Measurements from ENCODE around the gene ETV2. TPM values are rescaled to one million over a fixed set of nuclear protein-coding genes. Genes with fewer than 3 reads are reported as not detected.

ETV2 gene
- polyA plus RNA-seq, 1 donor, result 1.5 TPM

DNA sequence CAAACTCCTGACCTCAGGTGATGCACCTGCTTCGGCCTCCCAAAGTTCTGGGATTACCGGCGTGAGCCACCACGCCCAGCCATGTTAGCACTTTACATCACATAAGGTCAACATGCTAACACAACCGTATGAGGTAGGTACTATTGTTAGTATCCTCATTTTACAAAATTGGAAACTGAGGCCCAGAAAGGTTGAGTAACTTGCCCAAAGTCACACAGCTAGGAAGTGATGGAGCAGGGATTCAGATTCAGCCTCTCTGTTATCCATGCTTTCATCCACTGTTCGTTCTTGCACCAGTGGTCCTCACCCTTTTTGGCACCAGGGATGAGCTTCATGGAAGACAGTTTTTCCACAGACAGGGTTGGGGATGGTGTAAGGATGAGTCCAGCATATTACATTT is 15.2 kb downstream of the ETV2 start:
- Histone ChIP-seq H3K27me3 (ENCODE audit: control insufficient read depth, insufficient read depth, low read length) (no peaks in the 10 kb centered on the region), H3K36me3 (ENCODE audit: control insufficient read depth, insufficient read depth, low read length) (peaks cover 47% of the 10 kb centered on the region), H3K9me3 (ENCODE audit: control insufficient read depth, low read depth, low read length) (no peaks in the 10 kb centered on the region), H3K27ac (ENCODE audit: low read length) (no peak overlapping the region), H3K4me1 (ENCODE audit: control insufficient read depth, insufficient read depth, low read length) (no peaks in the 10 kb centered on the region), H3K4me3 (ENCODE audit: low read length) (no peak overlapping the region)
- no peak for DNase-seq
- no CpG with 5 or more reads among the region's 6 CpGs for WGBS (ENCODE audit: insufficient coverage, low lambda C conversion rate)

- Histone ChIP-seq H3K27me3 (ENCODE audit: control insufficient read depth, insufficient read depth, low read length) (no peaks in the 10 kb centered on the region), H3K27ac (ENCODE audit: low read length) (no peak overlapping the region), H3K36me3 (ENCODE audit: control insufficient read depth, insufficient read depth, low read length) (peaks cover 42% of the 10 kb centered on the region), H3K4me3 (ENCODE audit: low read length) (no peak overlapping the region), H3K4me1 (ENCODE audit: control insufficient read depth, insufficient read depth, low read length) (no peaks in the 10 kb centered on the region), H3K9me3 (ENCODE audit: control insufficient read depth, low read depth, low read length) (no peaks in the 10 kb centered on the region)
- DNase-seq, result no peak
- no CpG with 5 or more reads among the region's 15 CpGs for WGBS (ENCODE audit: insufficient coverage, low lambda C conversion rate)
Measured at GRCh38 chr19:35657904-35658700, 16.6 kb downstream of the ETV2 start.

GRCh38 chr19:35661995-35662340 is 20.4 kb downstream of the ETV2 start:
- Histone ChIP-seq H3K36me3 (ENCODE audit: control insufficient read depth, insufficient read depth, low read length) (peaks cover 23% of the 10 kb centered on the region), H3K4me1 (ENCODE audit: control insufficient read depth, insufficient read depth, low read length) (no peaks in the 10 kb centered on the region), H3K4me3 (ENCODE audit: low read length) (no peak overlapping the region), H3K27me3 (ENCODE audit: control insufficient read depth, insufficient read depth, low read length) (no peaks in the 10 kb centered on the region), H3K9me3 (ENCODE audit: control insufficient read depth, low read depth, low read length) (no peaks in the 10 kb centered on the region), H3K27ac (ENCODE audit: low read length) (no peak overlapping the region)
- WGBS (ENCODE audit: insufficient coverage, low lambda C conversion rate), result no CpG with 5 or more reads among the region's 6 CpGs
- DNase-seq, result no peak

DNA sequence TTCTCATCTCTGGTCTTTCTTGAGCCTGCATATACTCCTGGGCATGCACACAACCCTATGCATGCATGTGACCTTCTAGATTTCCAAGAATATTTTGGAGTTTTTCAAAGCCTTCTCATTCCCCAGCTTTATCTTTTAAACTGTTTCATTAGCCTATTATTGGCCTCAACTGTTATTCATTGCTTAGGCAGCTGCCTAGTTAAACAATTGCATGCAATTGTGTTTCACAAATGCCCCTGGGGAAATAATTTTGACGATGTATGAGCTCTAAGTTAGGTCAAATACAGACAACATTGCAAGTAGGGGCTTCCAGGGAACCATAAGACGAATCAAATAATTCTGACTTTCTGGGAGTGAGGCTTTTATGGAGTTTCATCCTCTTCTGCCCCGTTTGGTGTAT is 22.4 kb downstream of the ETV2 start:
- no peaks in the 10 kb centered on the region for H3K27me3 ChIP-seq (ENCODE audit: control insufficient read depth, insufficient read depth, low read length)
- WGBS (ENCODE audit: insufficient coverage, low lambda C conversion rate), result 100% methylated on average over 1 of the region's 3 CpGs
- H3K36me3 ChIP-seq (ENCODE audit: control insufficient read depth, insufficient read depth, low read length), result peaks cover 7% of the 10 kb centered on the region
- H3K4me1 ChIP-seq (ENCODE audit: control insufficient read depth, insufficient read depth, low read length), result no peaks in the 10 kb centered on the region
- no peak overlapping the region for H3K4me3 ChIP-seq (ENCODE audit: low read length)
- no peak overlapping the region for H3K27ac ChIP-seq (ENCODE audit: low read length)
- no peaks in the 10 kb centered on the region for H3K9me3 ChIP-seq (ENCODE audit: control insufficient read depth, low read depth, low read length)
- no peak for DNase-seq

- no peaks in the 10 kb centered on the region for H3K27me3 ChIP-seq (ENCODE audit: control insufficient read depth, insufficient read depth, low read length)
- WGBS (ENCODE audit: insufficient coverage, low lambda C conversion rate), result 100% methylated on average over 3 of the region's 24 CpGs
- H3K27ac ChIP-seq (ENCODE audit: low read length), result no peak overlapping the region
- H3K4me3 ChIP-seq (ENCODE audit: low read length), result no peak overlapping the region
- H3K4me1 ChIP-seq (ENCODE audit: control insufficient read depth, insufficient read depth, low read length), result peaks cover 4% of the 10 kb centered on the region
- no peaks in the 10 kb centered on the region for H3K9me3 ChIP-seq (ENCODE audit: control insufficient read depth, low read depth, low read length)
- peaks cover 4% of the 10 kb centered on the region for H3K36me3 ChIP-seq (ENCODE audit: control insufficient read depth, insufficient read depth, low read length)
- no peak for DNase-seq
Measured at GRCh38 chr19:35665157-35665556, 23.6 kb downstream of the ETV2 start.

DNA sequence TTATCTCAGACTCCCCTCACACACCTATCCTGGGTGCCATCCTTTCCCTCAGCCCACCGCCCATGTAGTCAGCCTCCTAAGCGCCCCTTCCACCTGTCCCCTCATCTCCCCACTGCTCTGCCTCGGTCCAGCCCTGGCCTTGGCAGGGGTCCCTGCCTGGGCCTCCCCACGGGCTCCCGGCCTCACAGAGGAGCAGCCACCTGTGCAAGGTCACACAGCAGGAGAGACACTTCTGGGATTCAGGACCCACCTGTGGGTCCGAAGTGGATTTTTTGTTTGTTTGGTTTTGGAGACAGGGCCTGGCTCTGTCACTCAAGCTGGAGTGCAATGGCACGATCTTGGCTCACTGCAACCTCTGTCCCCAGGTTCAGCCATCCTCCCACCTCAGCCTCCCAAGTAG is 24.1 kb downstream of the ETV2 start:
- Histone ChIP-seq H3K36me3 (ENCODE audit: control insufficient read depth, insufficient read depth, low read length) (peaks cover 4% of the 10 kb centered on the region), H3K4me1 (ENCODE audit: control insufficient read depth, insufficient read depth, low read length) (peaks cover 4% of the 10 kb centered on the region), H3K27me3 (ENCODE audit: control insufficient read depth, insufficient read depth, low read length) (no peaks in the 10 kb centered on the region), H3K4me3 (ENCODE audit: low read length) (no peak overlapping the region), H3K27ac (ENCODE audit: low read length) (no peak overlapping the region), H3K9me3 (ENCODE audit: control insufficient read depth, low read depth, low read length) (no peaks in the 10 kb centered on the region)
- WGBS (ENCODE audit: insufficient coverage, low lambda C conversion rate), result no CpG with 5 or more reads among the region's 7 CpGs
- no peak for DNase-seq

DNA sequence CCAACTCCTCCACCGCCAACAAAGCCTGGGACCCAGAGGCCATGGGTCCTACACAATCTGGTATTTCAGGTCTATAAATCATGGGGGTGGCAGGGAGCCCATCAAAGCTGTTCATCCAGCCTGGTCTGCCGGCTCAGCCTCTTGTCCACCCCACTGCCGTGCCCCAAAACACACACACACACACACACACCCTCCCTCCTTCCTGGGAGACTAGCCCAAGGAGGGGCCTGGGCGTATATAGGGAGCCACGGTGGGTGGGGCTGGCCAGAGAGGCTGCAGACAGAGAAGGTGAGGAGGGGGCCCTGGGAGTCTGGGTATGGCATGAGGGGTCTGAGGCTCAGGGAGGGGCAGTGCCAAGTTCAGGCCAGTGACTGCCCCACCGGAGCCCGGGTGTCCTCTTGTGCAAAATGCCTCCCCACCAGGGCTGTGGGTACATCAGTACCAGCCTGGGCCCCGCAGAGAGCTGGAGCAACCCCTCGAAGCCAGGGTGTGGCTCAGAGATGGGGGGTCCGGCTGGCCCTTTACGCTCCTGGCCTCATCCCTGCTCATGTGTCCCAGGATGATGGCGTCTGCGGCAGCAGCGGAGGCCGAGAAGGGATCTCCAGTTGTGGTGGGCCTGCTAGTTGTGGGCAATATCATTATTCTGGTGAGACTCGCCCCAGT is 24.8 kb downstream of the ETV2 start, which contains the start of gene UPK1A:
Gene UPK1A, plus strand, starts transcription at position 267 of the 663 bp plus-strand sequence. Its CDS starts 296 bp downstream, at position 563.
- Histone ChIP-seq H3K4me1 (ENCODE audit: control insufficient read depth, insufficient read depth, low read length) (peaks cover 4% of the 10 kb centered on the region), H3K9me3 (ENCODE audit: control insufficient read depth, low read depth, low read length) (no peaks in the 10 kb centered on the region), H3K27ac (ENCODE audit: low read length) (no peak within 1 kb of the TSS), H3K36me3 (ENCODE audit: control insufficient read depth, insufficient read depth, low read length) (peaks cover 4% of the 10 kb centered on the region), H3K27me3 (ENCODE audit: control insufficient read depth, insufficient read depth, low read length) (no peaks in the 10 kb centered on the region), H3K4me3 (ENCODE audit: low read length) (no peak within 1 kb of the TSS)
- DNase-seq, result no peak
- WGBS (ENCODE audit: insufficient coverage, low lambda C conversion rate), result no CpG with 5 or more reads among the region's 16 CpGs

GRCh38 chr19:35669566-35669965 is 28.0 kb downstream of the ETV2 start:
- no CpG with 5 or more reads among the region's 6 CpGs for WGBS (ENCODE audit: insufficient coverage, low lambda C conversion rate)
- Histone ChIP-seq H3K9me3 (ENCODE audit: control insufficient read depth, low read depth, low read length) (peaks cover 6% of the 10 kb centered on the region), H3K27ac (ENCODE audit: low read length) (no peak overlapping the region), H3K4me3 (ENCODE audit: low read length) (no peak overlapping the region), H3K36me3 (ENCODE audit: control insufficient read depth, insufficient read depth, low read length) (no peaks in the 10 kb centered on the region), H3K4me1 (ENCODE audit: control insufficient read depth, insufficient read depth, low read length) (peaks cover 7% of the 10 kb centered on the region), H3K27me3 (ENCODE audit: control insufficient read depth, insufficient read depth, low read length) (peaks cover 25% of the 10 kb centered on the region)
- no peak for DNase-seq

DNA sequence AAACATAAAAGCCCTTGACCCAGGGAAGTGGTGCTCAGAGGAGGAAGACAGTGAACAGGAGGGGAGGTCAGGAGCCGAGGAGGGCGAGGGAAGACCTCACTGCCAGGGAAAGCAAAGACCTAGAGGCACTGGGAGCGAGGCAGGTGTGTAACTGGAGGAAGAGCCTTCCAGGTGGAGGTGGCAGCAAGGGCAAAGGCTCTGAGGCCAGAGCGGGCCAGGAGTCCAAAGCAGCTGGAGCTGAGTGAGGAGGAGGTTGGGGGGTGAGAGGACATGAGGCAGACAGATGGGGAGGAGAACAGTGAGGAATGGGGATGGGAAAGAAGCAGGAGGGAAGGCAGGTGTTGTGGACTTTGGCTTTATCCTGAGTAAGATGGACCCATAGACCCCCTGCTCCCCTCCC is 28.4 kb downstream of the ETV2 start:
- no peaks in the 10 kb centered on the region for H3K36me3 ChIP-seq (ENCODE audit: control insufficient read depth, insufficient read depth, low read length)
- H3K4me3 ChIP-seq (ENCODE audit: low read length), result no peak overlapping the region
- DNase-seq, result peak in 1 of 2 donors; percentile 44
- H3K27ac ChIP-seq (ENCODE audit: low read length), result no peak overlapping the region
- WGBS (ENCODE audit: insufficient coverage, low lambda C conversion rate), result no CpG with 5 or more reads among the region's 4 CpGs
- H3K27me3 ChIP-seq (ENCODE audit: control insufficient read depth, insufficient read depth, low read length), result peaks cover 26% of the 10 kb centered on the region
- peaks cover 6% of the 10 kb centered on the region for H3K9me3 ChIP-seq (ENCODE audit: control insufficient read depth, low read depth, low read length)
- peaks cover 7% of the 10 kb centered on the region for H3K4me1 ChIP-seq (ENCODE audit: control insufficient read depth, insufficient read depth, low read length)

GRCh38 chr19:35670686-35671085 is 29.1 kb downstream of the ETV2 start:
- H3K27ac ChIP-seq (ENCODE audit: low read length), result no peak overlapping the region
- H3K27me3 ChIP-seq (ENCODE audit: control insufficient read depth, insufficient read depth, low read length), result peaks cover 26% of the 10 kb centered on the region
- no peaks in the 10 kb centered on the region for H3K36me3 ChIP-seq (ENCODE audit: control insufficient read depth, insufficient read depth, low read length)
- no peak overlapping the region for H3K4me3 ChIP-seq (ENCODE audit: low read length)
- peaks cover 7% of the 10 kb centered on the region for H3K4me1 ChIP-seq (ENCODE audit: control insufficient read depth, insufficient read depth, low read length)
- no CpG with 5 or more reads among the region's 1 CpG for WGBS (ENCODE audit: insufficient coverage, low lambda C conversion rate)
- no peak for DNase-seq
- H3K9me3 ChIP-seq (ENCODE audit: control insufficient read depth, low read depth, low read length), result peaks cover 6% of the 10 kb centered on the region
